Neural progenitor cell (in vitro differentiated cells): ENCODE measurements around the gene TBX10. TPM values are rescaled to one million over a fixed set of nuclear protein-coding genes. Genes with fewer than 3 reads are reported as not detected.

Source experiments
- DNase-seq: peaks from one replicate; pipeline ENCODE4 v3.0.0-alpha.2; 2016; ENCODE audit warnings: low spot score
- H2AFZ ChIP-seq: fragments of 200-600 bp; sonication (generic); replicated peaks from 2 replicates; pipeline ENCODE4 v1.6.1; 2016; ENCODE audit warnings: antibody characterized with exemption
- H3F3A ChIP-seq: fragments of 200-600 bp; sonication (generic); 2 replicates; pipeline ENCODE4 v1.6.1; 2016; ENCODE audit warnings: antibody characterized with exemption, low read depth
- H3K27ac ChIP-seq: fragments of 200-600 bp; sonication (generic); 2 replicates; pipeline ENCODE4 v1.5.1; 2016; ENCODE audit warnings: mild to moderate bottlenecking
- H3K27me3 ChIP-seq: fragments of 200-600 bp; sonication (generic); 2 replicates; pipeline ENCODE4 v1.6.1; 2016; ENCODE audit warnings: mild to moderate bottlenecking, moderate library complexity
- H3K36me3 ChIP-seq: fragments of 200-600 bp; sonication (generic); 2 replicates; pipeline ENCODE4 v1.5.1; 2016
- H3K4me1 ChIP-seq: fragments of 200-600 bp; sonication (generic); 2 replicates; pipeline ENCODE4 v1.6.1; 2016; ENCODE audit warnings: mixed run types
- H3K4me2 ChIP-seq: fragments of 200-600 bp; sonication (generic); 2 replicates; pipeline ENCODE4 v1.6.1; 2016
- H3K4me3 ChIP-seq: fragments of 200-600 bp; sonication (generic); 2 replicates; pipeline ENCODE4 v1.5.1; 2016
- H3K79me2 ChIP-seq: fragments of 200-600 bp; sonication (generic); 2 replicates; pipeline ENCODE4 v1.6.1; 2016; ENCODE audit warnings: low read depth
- H3K9ac ChIP-seq: fragments of 200-600 bp; sonication (generic); 2 replicates; pipeline ENCODE4 v1.6.1; 2016
- H3K9me3 ChIP-seq: fragments of 200-600 bp; sonication (generic); 2 replicates; pipeline ENCODE4 v1.5.1; 2016; ENCODE audit warnings: low read depth
- H4K20me1 ChIP-seq: fragments of 200-600 bp; sonication (generic); 2 replicates; pipeline ENCODE4 v1.6.1; 2016; ENCODE audit warnings: low read depth
- H3K27ac Mint-ChIP-seq: 3 replicates; pipeline ENCODE4 v1.8.0; 2021; ENCODE audit warnings: mixed read lengths
- H3K27me3 Mint-ChIP-seq: 2 replicates; pipeline ENCODE4 v1.8.0; 2022; ENCODE audit warnings: low read depth, mild to moderate bottlenecking, inconsistent platforms, moderate library complexity, mixed read lengths; ENCODE audit not compliant: insufficient read depth
- H3K36me3 Mint-ChIP-seq: 3 replicates; pipeline ENCODE4 v1.8.0; 2021; ENCODE audit warnings: mixed read lengths
- H3K4me1 Mint-ChIP-seq: 3 replicates; pipeline ENCODE4 v1.8.0; 2021; ENCODE audit warnings: mixed read lengths
- H3K4me3 Mint-ChIP-seq: 3 replicates; pipeline ENCODE4 v1.8.0; 2021; ENCODE audit warnings: mild to moderate bottlenecking, moderate library complexity, mixed read lengths
- H3K9me3 Mint-ChIP-seq: 3 replicates; pipeline ENCODE4 v1.8.0; 2020; ENCODE audit warnings: mixed read lengths
- EZH2 ChIP-seq: fragments of 200-600 bp; sonication (generic); IDR thresholded peaks from 2 replicates; pipeline ENCODE4 v1.6.1; 2017; ENCODE audit warnings: antibody characterized with exemption, mild to moderate bottlenecking, moderate library complexity
- EZH2phosphoT487 ChIP-seq: fragments of 200-600 bp; sonication (generic); IDR thresholded peaks from 2 replicates; pipeline ENCODE4 v1.6.1; 2017; ENCODE audit warnings: antibody characterized with exemption
- total RNA-seq: library from RNA; depleted of rRNA; stranded (reverse); fragments of >200 nt; gene quantifications from 2 replicates; pipeline ENCODE4 v1.2.3, GENCODE V29; 2015; ENCODE audit warnings: low replicate concordance
- TF ChIP-seq, protein P1 (sequence below): fragments of 200-600 bp; sonication (generic); IDR thresholded peaks from 2 replicates; pipeline ENCODE4 v1.5.1; 2017; ENCODE audit warnings: antibody characterized with exemption, mild to moderate bottlenecking

The TBX10 gene
- total RNA-seq, 1 donor from 2014 or later, result not detected

GRCh38 chr11:67664696-67665540, 25.4 kb upstream of the TBX10 start:
- H3K27ac Mint-ChIP-seq, result no peak overlapping the region
- H3K36me3 Mint-ChIP-seq, result no peaks in the 10 kb centered on the region
- no peaks in the 10 kb centered on the region for H3K27me3 Mint-ChIP-seq

DNA sequence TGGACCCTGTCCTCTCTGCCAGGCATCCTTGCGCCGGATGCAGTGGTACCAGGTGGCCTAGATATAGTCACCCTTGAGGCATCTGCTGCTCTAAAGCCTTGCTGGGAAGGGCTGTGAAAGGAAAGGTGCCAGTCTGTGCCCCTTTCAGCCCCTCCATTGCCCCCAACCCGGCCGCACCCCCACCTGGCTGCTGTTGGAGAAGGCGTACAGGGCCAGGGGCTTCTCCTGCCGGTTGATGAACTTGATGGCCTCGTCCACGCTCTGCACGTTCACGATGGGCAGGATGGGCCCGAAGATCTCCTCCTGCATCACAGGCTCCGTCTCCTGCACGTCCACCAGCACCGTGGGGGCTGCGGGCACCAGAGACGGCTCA, 24.6 kb upstream of the TBX10 start:
- H2AFZ ChIP-seq, result no peak overlapping the region
- no peaks in the 10 kb centered on the region for H3K27me3 ChIP-seq
- H4K20me1 ChIP-seq, result no peaks in the 10 kb centered on the region
- H3K36me3 Mint-ChIP-seq, result no peaks in the 10 kb centered on the region
- no peaks in the 10 kb centered on the region for H3K27me3 Mint-ChIP-seq
- H3K79me2 ChIP-seq, result no peaks in the 10 kb centered on the region
- DNase-seq, result no peak
- no peak overlapping the region for H3K27ac ChIP-seq
- no peaks in the 10 kb centered on the region for H3K4me1 ChIP-seq
- no peak overlapping the region for H3K4me3 ChIP-seq
- no peak overlapping the region for H3K9ac ChIP-seq
- no peaks in the 10 kb centered on the region for H3K4me1 Mint-ChIP-seq
- TF ChIP-seq, protein P1, sequence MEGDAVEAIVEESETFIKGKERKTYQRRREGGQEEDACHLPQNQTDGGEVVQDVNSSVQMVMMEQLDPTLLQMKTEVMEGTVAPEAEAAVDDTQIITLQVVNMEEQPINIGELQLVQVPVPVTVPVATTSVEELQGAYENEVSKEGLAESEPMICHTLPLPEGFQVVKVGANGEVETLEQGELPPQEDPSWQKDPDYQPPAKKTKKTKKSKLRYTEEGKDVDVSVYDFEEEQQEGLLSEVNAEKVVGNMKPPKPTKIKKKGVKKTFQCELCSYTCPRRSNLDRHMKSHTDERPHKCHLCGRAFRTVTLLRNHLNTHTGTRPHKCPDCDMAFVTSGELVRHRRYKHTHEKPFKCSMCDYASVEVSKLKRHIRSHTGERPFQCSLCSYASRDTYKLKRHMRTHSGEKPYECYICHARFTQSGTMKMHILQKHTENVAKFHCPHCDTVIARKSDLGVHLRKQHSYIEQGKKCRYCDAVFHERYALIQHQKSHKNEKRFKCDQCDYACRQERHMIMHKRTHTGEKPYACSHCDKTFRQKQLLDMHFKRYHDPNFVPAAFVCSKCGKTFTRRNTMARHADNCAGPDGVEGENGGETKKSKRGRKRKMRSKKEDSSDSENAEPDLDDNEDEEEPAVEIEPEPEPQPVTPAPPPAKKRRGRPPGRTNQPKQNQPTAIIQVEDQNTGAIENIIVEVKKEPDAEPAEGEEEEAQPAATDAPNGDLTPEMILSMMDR, result no peak
- TF ChIP-seq EZH2phosphoT487 (no peak), EZH2 (no peak)
- no peak overlapping the region for H3K4me3 Mint-ChIP-seq
- H3K9me3 ChIP-seq, result no peaks in the 10 kb centered on the region
- no peaks in the 10 kb centered on the region for H3K36me3 ChIP-seq
- H3K4me2 ChIP-seq, result no peak overlapping the region
- no peak overlapping the region for H3K27ac Mint-ChIP-seq
- no peaks in the 10 kb centered on the region for H3K9me3 Mint-ChIP-seq
- no peaks in the 10 kb centered on the region for H3F3A ChIP-seq

More at GRCh38 chr11:67664696-67665540, 25.4 kb upstream of the TBX10 start:
- no peaks in the 10 kb centered on the region for H3K79me2 ChIP-seq
- no peak for DNase-seq
- H3K9me3 ChIP-seq, result no peaks in the 10 kb centered on the region
- Mint-ChIP-seq H3K9me3 (no peaks in the 10 kb centered on the region), H3K4me1 (no peaks in the 10 kb centered on the region), H3K4me3 (no peak overlapping the region)
- H3F3A ChIP-seq, result no peaks in the 10 kb centered on the region
- no peaks in the 10 kb centered on the region for H4K20me1 ChIP-seq
- H3K27ac ChIP-seq, result no peak overlapping the region
- H3K4me1 ChIP-seq, result no peaks in the 10 kb centered on the region
- TF ChIP-seq EZH2phosphoT487, result no peak
- TF ChIP-seq, protein P1, result no peak
- TF ChIP-seq EZH2, result no peak
- no peaks in the 10 kb centered on the region for H3K27me3 ChIP-seq
- no peak overlapping the region for H3K4me3 ChIP-seq
- no peak overlapping the region for H3K9ac ChIP-seq
- H2AFZ ChIP-seq, result no peak overlapping the region
- no peaks in the 10 kb centered on the region for H3K36me3 ChIP-seq
- no peak overlapping the region for H3K4me2 ChIP-seq

GRCh38 chr11:67663532-67664212, 24.1 kb upstream of the TBX10 start:
- Mint-ChIP-seq H3K36me3 (no peaks in the 10 kb centered on the region), H3K27ac (no peak overlapping the region), H3K9me3 (no peaks in the 10 kb centered on the region), H3K4me3 (no peak overlapping the region), H3K27me3 (peaks cover 1% of the 10 kb centered on the region), H3K4me1 (no peaks in the 10 kb centered on the region)
- Histone ChIP-seq H3K4me1 (no peaks in the 10 kb centered on the region), H3K36me3 (no peaks in the 10 kb centered on the region), H3F3A (no peaks in the 10 kb centered on the region), H4K20me1 (no peaks in the 10 kb centered on the region), H3K9me3 (no peaks in the 10 kb centered on the region), H3K4me3 (no peak overlapping the region), H3K79me2 (no peaks in the 10 kb centered on the region), H3K4me2 (no peak overlapping the region), H3K27me3 (no peaks in the 10 kb centered on the region), H3K9ac (no peak overlapping the region), H2AFZ (no peak overlapping the region), H3K27ac (no peak overlapping the region)
- DNase-seq, result no peak
- TF ChIP-seq EZH2phosphoT487 (no peak), EZH2 (no peak)
- TF ChIP-seq, protein P1, result no peak
